Chondrocyte (in vitro differentiated cells): ENCODE results near the gene ZNF710. TPM values are rescaled to one million over a fixed set of nuclear protein-coding genes. Genes with fewer than 3 reads are reported as not detected.

Source experiments
- DNase-seq: peaks from one replicate; pipeline ENCODE4 v3.0.0; 2021; ENCODE audit warnings: mixed read lengths, low spot score
- H3K27ac Mint-ChIP-seq: one replicate; pipeline ENCODE4 v1.8.0; 2021; ENCODE audit warnings: mild to moderate bottlenecking, moderate library complexity, mixed read lengths; ENCODE audit not compliant: unreplicated experiment
- H3K27me3 Mint-ChIP-seq: 2 replicates; pipeline ENCODE4 v1.8.0; 2021; ENCODE audit warnings: low read depth, mixed read lengths
- H3K36me3 Mint-ChIP-seq: 2 replicates; pipeline ENCODE4 v1.8.0; 2021; ENCODE audit warnings: low read depth, mixed read lengths
- H3K4me1 Mint-ChIP-seq: 2 replicates; pipeline ENCODE4 v1.8.0; 2021; ENCODE audit warnings: low read depth, mild to moderate bottlenecking, mixed read lengths
- H3K4me3 Mint-ChIP-seq: one replicate; pipeline ENCODE4 v1.8.0; 2021; ENCODE audit warnings: mild to moderate bottlenecking, moderate library complexity, mixed read lengths; ENCODE audit not compliant: unreplicated experiment
- H3K9me3 Mint-ChIP-seq: 2 replicates; pipeline ENCODE4 v1.8.0; 2021; ENCODE audit warnings: low read depth, mixed read lengths
- CTCF ChIP-seq: fragments of 200-600 bp; sonication (generic); IDR thresholded peaks from 2 replicates; pipeline ENCODE4 v1.5.0; 2021; ENCODE audit warnings: antibody characterized with exemption, mild to moderate bottlenecking, moderate library complexity
- total RNA-seq: library from RNA; stranded (reverse); gene quantifications from 3 replicates; pipeline ENCODE4 v1.2.1, GENCODE V29; 2021

Gene ZNF710
- total RNA-seq, 1 donor from 2014 or later, result 12.9 TPM

- no peak for DNase-seq
- no peak for TF ChIP-seq CTCF
- no peaks in the 10 kb centered on the region for H3K36me3 Mint-ChIP-seq
- no peaks in the 10 kb centered on the region for H3K27me3 Mint-ChIP-seq
- no peak overlapping the region for H3K27ac Mint-ChIP-seq
- no peak overlapping the region for H3K4me3 Mint-ChIP-seq
- H3K9me3 Mint-ChIP-seq, result no peaks in the 10 kb centered on the region
- H3K4me1 Mint-ChIP-seq, result peaks cover 42% of the 10 kb centered on the region
These were observed 59.7 kb downstream of the ZNF710 start for GRCh38 chr15:90060797-90061196.

DNA sequence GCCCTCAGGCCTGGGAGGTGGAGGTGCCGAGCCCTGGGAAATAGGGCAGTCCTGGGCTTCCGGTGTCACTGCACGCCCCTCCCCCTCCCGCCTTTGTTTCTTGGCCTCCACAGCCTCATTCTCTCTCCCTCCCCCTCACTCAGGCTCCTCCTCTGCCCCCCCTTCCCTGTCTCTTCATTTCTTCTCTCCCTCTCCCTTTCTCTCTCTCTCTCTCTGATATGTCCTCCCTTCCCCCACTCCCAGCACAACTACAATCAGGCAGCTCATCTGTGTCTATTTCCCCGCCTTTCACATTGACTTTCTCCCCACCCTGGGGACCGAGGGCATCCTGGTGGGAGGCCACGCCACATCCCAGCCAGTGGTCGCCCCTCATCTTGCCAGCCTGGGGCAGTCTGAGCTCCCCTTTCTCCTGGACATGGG, 60.9 kb downstream of the ZNF710 start:
- TF ChIP-seq CTCF, result no peak
- Mint-ChIP-seq H3K4me1 (peaks cover 42% of the 10 kb centered on the region), H3K27ac (no peak overlapping the region), H3K9me3 (no peaks in the 10 kb centered on the region), H3K36me3 (no peaks in the 10 kb centered on the region), H3K4me3 (no peak overlapping the region), H3K27me3 (no peaks in the 10 kb centered on the region)
- DNase-seq, result no peak

- no peaks in the 10 kb centered on the region for H3K27me3 Mint-ChIP-seq
- H3K4me1 Mint-ChIP-seq, result peaks cover 42% of the 10 kb centered on the region
- H3K36me3 Mint-ChIP-seq, result no peaks in the 10 kb centered on the region
- no peaks in the 10 kb centered on the region for H3K9me3 Mint-ChIP-seq
- no peak overlapping the region for H3K27ac Mint-ChIP-seq
- no peak for DNase-seq
- H3K4me3 Mint-ChIP-seq, result no peak overlapping the region
- TF ChIP-seq CTCF, result no peak
These were observed 61.4 kb downstream of the ZNF710 start for GRCh38 chr15:90062462-90062932.

DNA sequence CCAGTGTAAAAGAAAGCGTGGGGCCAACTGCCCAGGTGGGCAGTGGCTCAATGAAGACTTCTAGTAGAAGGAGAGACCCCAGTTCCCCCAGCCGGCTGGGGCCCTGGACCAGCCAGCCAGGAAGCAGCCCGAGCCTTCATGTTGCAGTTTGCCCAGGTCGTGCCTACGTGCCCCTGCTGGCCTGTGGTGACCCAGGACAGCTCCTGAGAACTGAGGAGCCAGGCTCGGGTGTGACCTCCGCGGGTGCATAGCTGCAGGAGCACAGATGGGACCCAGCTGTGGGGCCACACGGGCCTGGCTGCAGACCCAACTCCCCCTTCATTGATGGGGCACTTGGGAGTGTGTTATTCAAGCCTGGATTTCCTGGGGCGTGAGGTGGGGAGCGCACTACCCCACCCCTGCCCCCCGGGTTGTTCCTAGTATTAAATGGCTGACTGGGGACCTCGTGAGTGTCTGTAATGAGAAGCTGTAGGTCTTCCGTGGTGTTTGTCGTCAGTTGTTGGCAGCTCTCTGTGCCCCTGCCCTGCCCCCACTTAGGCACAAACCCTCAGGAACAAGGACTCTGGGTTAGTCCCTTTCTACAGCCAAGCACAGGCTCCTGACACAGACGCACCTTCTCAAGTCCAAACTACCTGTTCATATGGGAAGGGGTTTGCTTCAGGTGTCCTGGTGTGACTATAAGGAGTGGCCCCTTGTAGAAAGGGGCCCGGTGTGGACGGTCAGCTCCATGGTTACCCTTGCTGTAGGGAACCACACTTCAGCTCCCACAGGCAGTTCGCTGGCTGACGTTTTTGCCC, 62.0 kb downstream of the ZNF710 start:
- peak overlapping the region; percentile 65 for H3K27ac Mint-ChIP-seq
- H3K4me1 Mint-ChIP-seq, result peaks cover 42% of the 10 kb centered on the region
- H3K4me3 Mint-ChIP-seq, result no peak overlapping the region

GRCh38 chr15:90063770-90064247, 62.7 kb downstream of the ZNF710 start:
- Mint-ChIP-seq H3K27me3 (no peaks in the 10 kb centered on the region), H3K36me3 (no peaks in the 10 kb centered on the region), H3K27ac (peak overlapping the region; percentile 41), H3K9me3 (no peaks in the 10 kb centered on the region), H3K4me1 (peaks cover 42% of the 10 kb centered on the region), H3K4me3 (no peak overlapping the region)
- DNase-seq, result no peak
- TF ChIP-seq CTCF, result no peak

More for the DNA sequence above, 62.0 kb downstream of the ZNF710 start:
- TF ChIP-seq CTCF, result no peak
- Mint-ChIP-seq H3K27me3 (no peaks in the 10 kb centered on the region), H3K9me3 (no peaks in the 10 kb centered on the region), H3K36me3 (no peaks in the 10 kb centered on the region)
- DNase-seq, result no peak
